Measurements from ENCODE around the gene CD8B2.
"Not testable (repeated sequence)": the region's sequence is repeated elsewhere in the genome, so short reads cannot be mapped to it uniquely, and the experiment has no call there.

Gene CD8B2

GRCh38 chr2:106486551-106487385, at the start of gene CD8B2:
CD8B2 (plus strand) TSS chr2:106487364; CDS start chr2:106487427, 63 bp downstream.
- DNase-seq (ENCODE audit: low spot score), result not testable (repeated sequence)

GRCh38 chr2:106461882-106462281, 25.3 kb upstream of the CD8B2 start:
- DNase-seq (ENCODE audit: low spot score), result not testable (repeated sequence)

GRCh38 chr2:106467516-106467915, 19.6 kb upstream of the CD8B2 start:
- DNase-seq (ENCODE audit: low spot score), result not testable (repeated sequence)

GRCh38 chr2:106468107-106468506, 19.1 kb upstream of the CD8B2 start, which contains the start of gene RGPD3:
RGPD3 (minus strand) TSS chr2:106468413; CDS start chr2:106468288, 125 bp downstream.
- not testable (repeated sequence) for DNase-seq (ENCODE audit: low spot score)

- DNase-seq (ENCODE audit: low spot score), result not testable (repeated sequence)
These were observed 16.5 kb upstream of the CD8B2 start for GRCh38 chr2:106470658-106471057.

GRCh38 chr2:106477647-106478046, 9.5 kb upstream of the CD8B2 start:
- DNase-seq (ENCODE audit: low spot score), result not testable (repeated sequence)

GRCh38 chr2:106479563-106479962, 7.6 kb upstream of the CD8B2 start:
- DNase-seq (ENCODE audit: low spot score), result not testable (repeated sequence)

GRCh38 chr2:106487386-106488191, 425 bp downstream of the CD8B2 start:
- not testable (repeated sequence) for DNase-seq (ENCODE audit: low spot score)

GRCh38 chr2:106489701-106490100, 2.5 kb downstream of the CD8B2 start:
- DNase-seq (ENCODE audit: low spot score), result not testable (repeated sequence)

GRCh38 chr2:106492399-106492798, 5.2 kb downstream of the CD8B2 start:
- not testable (repeated sequence) for DNase-seq (ENCODE audit: low spot score)

- not testable (repeated sequence) for DNase-seq (ENCODE audit: low spot score)
These were observed 5.7 kb downstream of the CD8B2 start for GRCh38 chr2:106492913-106493312.

GRCh38 chr2:106498549-106498948, 11.4 kb downstream of the CD8B2 start:
- not testable (repeated sequence) for DNase-seq (ENCODE audit: low spot score)

- DNase-seq (ENCODE audit: low spot score), result not testable (repeated sequence)
These were observed 13.2 kb downstream of the CD8B2 start for GRCh38 chr2:106500350-106500749.

- not testable (repeated sequence) for DNase-seq (ENCODE audit: low spot score)
These were observed 15.2 kb downstream of the CD8B2 start for GRCh38 chr2:106502351-106502750.

- DNase-seq (ENCODE audit: low spot score), result not testable (repeated sequence)
These were observed 17.0 kb downstream of the CD8B2 start for GRCh38 chr2:106504192-106504591.

- DNase-seq (ENCODE audit: low spot score), result not testable (repeated sequence)
These were observed 17.6 kb downstream of the CD8B2 start for GRCh38 chr2:106504787-106505186.

GRCh38 chr2:106506002-106506687, 19.0 kb downstream of the CD8B2 start:
- not testable (repeated sequence) for DNase-seq (ENCODE audit: low spot score)

- not testable (repeated sequence) for DNase-seq (ENCODE audit: low spot score)
These were observed 21.7 kb downstream of the CD8B2 start for GRCh38 chr2:106508660-106509373.

- not testable (repeated sequence) for DNase-seq (ENCODE audit: low spot score)
These were observed 22.2 kb downstream of the CD8B2 start for GRCh38 chr2:106509374-106509770.

GRCh38 chr2:106510791-106511190, 23.6 kb downstream of the CD8B2 start:
- not testable (repeated sequence) for DNase-seq (ENCODE audit: low spot score)

GRCh38 chr2:106511476-106511901, 24.3 kb downstream of the CD8B2 start:
- DNase-seq (ENCODE audit: low spot score), result not testable (repeated sequence)

Measured in COLO829 (cell line).